GM19463 (cell line): ENCODE data around the gene ARMS2.

Experiments used
- ATAC-seq: cut with Tn5 transposase; IDR thresholded peaks from one replicate; pipeline ENCODE4 v1.9.1; 2021; ENCODE audit warnings: mild to moderate bottlenecking, moderate library complexity; ENCODE audit not compliant: unreplicated experiment

ARMS2 gene

DNA sequence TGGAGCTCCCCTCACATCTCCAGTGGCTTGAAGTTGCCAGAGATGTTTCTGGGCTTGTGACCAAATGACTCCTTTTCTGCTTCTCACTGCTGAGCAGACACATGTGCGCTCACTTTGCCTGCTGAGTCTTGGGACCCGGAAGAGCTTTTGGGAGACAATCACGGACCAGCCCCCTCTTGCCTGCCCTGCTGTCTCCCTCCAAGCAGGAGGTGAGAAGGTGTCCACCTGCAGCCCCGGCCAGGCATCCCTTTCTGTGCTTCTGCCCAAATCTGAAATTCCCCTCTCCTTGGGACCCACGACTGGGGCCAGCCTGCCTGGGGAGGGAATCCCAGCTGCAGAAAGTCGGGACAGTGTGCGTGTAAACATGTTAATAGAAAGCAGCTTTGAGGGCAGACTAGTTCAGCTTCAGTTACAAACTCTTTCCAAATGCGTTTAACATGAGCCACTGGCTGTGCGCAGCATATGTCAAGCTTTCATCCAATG lies 38.6 kb downstream of the ARMS2 start:
- no peak for ATAC-seq

DNA sequence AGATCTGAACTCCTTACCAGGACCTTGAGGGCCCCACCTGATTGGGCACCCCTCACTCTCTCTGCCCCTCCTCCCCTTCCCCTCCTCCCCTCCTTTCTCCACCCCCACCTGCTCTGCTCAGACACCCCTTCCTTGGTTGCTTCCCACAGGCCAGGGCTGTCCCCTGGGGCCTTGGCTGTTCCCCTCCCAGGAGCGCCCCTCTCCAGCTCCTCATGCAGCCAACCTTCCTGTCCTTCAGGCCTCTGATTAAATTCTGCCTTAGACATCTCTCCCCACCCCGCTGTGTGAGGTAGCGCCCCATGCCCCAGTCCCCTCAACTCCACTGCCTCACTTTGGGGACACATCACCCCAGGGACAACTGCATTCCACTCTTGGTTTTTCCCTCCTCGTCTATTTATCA lies 39.3 kb downstream of the ARMS2 start:
- ATAC-seq = no peak

DNA sequence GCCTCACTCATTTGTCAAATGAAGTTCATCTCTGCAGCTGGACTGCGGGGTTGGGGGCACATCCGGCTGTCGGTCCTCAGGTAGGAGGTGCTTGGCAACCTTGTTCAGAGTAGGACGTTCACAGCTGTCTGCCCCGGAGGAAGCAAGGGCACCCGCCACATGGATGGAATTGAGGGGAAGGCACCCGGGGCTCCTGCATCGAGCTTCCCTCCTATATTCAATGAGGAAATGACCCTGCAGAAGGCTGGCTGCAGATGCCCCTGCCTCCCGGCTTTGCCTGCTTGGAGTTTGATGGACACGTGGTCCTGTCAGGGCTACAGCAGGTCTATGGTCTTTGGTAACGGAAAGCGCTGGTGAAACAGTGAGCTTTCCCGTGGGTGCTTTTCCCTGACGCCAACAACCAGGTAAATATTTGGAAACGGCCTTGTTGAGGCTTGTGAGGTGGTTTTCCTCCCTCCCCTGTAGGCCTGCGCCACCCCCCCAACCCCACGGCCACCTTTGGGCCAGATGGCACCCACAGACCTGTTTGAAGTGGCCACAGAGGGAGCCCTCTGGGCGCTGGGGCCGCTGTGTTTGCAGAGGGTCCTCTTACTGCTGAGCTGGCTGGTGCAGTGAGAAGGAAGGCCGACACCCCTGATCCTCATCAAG lies 39.8 kb downstream of the ARMS2 start:
- no peak for ATAC-seq

DNA sequence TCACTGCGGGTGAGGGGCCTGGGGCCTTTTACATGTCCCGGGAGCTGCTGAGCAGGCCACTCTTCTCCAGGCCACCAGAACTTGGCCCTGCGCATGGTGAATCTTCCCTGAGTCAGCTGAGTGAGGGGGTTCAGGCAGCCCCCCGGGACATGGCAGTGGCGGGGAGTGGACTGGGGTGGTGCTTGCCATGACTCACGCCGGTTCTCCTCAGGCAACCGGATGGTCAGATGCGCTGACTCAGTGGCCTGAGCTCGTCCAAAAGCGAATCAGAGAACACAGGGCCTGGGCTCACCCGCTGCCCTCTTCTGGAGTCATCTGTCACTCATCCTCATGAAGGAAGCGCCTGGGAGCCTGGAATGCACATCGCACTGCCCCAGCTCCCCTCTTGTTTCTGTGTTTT lies 40.4 kb downstream of the ARMS2 start:
- no peak for ATAC-seq

DNA sequence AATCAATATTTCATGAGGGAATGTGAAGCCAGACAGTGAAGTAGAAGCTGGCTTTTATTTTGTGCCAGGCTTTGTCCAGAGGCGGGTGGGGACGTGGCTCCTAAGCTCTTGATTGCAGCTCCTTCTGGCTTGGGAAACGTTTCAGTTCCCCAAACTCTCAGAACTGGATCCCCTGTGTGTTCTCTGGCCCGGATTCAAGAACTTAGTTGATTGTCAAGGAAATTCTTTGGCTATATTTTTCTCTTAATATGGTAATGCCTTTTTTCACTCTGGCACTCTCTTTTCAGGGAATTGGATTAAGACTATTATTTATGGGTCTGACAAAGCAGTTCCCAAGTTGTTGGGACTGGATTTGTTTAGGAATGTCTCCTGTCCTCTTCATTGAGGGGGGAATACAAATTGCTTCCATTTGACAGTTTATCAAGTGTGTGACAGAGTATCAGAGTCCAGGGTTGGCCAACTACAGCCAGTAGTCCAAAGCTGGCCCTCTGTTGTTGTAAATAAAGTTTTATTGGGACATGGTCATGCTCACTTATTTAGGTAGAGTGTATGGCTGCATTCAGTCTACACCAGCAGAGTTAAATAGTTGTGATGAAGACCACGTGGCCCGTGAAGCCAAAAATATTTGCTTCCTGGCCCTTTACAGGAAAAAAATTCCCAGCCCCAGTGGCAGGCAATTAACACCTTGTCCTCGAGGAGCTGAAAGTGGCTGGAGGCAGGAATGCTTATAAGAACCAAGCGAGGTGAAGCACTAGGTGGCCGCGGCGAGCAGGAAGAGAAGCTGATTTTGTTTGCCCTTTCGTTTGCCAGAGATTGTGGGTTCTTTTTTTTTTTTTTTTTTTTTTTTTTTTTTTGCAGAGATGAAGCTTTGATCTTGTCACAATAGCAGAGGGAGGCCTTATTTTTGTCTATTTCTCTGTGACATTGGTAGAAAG lies 41.2 kb downstream of the ARMS2 start:
- ATAC-seq = no peak

DNA sequence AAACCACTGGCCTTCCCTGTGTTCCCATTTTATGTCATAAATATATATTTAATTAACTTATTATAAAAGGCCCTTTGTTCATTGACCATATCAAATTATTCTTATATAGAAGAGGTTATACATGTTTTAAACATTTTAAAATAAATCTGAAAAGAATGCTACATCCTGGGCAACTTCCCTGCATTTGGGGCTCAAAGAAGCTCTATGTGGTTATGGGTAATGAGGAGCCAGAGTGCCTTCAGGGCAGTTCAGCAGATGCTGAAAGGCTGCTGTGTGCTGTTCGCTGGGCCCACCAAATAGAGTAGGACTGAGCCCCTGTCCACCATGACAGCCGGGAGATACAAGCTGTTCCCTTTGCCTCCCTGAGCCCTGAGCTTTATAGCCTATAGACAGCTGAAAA lies 42.8 kb downstream of the ARMS2 start:
- ATAC-seq = no peak

DNA sequence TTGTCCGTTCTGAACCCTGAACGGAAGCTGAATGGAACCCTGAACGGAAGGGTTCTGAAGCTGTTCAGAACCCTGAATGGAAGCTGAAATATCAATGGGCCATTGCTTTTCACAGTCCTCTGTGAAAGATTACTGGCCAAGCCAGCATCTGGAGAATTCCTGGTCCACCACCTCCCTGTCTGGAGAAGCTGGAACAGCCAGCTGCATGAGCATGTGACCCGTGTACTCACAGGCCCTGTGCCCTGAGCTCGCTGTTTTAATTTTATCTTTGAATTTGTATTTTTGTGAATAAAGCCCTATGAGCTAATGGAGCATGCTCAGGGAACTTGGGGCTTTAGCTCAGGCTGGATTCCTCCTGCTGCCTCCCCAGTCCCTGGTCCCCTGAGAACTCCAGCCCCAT lies 44.1 kb downstream of the ARMS2 start:
- ATAC-seq = no peak

DNA sequence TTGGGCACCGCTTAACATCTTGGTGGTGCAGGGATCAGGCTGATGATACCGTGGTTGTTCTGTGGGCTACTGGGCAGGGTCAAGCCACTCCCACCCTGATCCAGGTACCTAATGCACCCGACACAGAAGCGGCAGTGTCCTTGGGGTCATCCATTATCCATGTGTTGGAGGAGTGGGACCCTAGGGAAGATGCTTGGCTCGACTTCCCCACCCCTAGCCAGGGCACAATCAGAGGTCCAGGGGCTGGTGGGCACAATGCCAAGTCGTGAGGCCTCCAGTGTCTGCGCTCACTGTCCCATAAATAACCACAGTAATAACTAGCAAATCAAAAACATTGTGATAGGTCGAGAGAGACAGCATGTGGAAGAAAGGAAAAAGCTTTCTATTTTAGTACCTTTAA lies 44.6 kb downstream of the ARMS2 start:
- ATAC-seq = no peak

DNA sequence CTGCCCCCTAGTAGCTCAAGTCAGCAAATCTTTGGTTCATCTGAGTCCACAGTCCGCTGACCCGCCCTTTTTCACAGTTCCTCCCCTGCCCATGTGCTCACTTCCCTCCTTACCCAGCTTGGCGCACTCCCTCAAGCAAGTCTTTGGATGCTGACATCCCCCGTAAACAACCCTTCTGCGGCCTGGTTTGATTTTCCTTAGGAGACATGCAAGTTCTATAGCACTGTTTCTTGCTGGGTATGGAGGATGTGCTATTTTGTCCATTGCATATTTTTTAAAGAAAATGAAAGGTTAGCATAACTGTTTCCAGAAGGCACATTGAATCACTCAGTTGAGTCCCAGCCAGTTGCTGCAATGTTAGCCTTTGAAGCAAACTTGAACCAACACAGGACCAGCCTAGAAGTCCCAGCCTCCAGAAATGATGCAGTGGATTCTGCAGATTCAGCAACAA lies 45.1 kb downstream of the ARMS2 start:
- no peak for ATAC-seq

DNA sequence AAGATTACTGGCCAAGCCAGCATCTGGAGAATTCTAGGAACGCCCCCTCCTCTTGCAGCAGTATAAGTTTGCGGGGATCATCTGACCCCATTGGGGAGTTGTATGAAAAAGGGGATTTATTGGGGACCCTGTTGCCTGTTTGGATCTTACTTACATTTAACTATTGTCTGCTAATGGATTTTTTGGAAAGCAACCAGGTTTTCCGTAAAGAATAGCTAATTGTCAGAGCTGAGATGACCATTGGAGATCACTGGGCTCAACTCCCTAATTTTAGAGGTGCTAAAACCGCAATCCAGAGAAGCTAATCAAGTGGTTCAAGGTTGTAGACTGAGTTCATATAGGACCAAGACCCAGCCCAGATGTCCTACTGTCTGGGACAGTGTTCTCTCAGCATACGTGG lies 45.7 kb downstream of the ARMS2 start:
- no peak for ATAC-seq

DNA sequence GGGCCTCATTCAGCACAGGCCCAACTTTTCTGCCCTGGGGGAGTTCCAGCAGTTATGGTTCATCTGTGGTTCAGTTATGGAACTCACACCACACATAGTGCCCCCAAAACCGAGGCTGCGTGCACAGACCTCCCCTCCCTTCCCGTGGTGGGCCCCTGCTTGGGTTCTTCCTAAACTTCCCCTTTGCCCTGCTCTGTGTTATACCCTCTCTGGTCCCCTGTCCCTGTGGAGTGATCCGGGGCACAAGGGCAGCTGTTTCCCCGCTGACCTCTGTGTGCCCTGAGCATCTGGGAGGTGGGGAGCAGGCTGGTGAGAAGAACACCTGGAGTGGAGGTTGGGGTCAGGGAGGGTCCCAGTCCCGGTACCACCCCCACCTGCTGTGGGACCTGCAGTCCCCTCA lies 46.3 kb downstream of the ARMS2 start:
- no peak for ATAC-seq

DNA sequence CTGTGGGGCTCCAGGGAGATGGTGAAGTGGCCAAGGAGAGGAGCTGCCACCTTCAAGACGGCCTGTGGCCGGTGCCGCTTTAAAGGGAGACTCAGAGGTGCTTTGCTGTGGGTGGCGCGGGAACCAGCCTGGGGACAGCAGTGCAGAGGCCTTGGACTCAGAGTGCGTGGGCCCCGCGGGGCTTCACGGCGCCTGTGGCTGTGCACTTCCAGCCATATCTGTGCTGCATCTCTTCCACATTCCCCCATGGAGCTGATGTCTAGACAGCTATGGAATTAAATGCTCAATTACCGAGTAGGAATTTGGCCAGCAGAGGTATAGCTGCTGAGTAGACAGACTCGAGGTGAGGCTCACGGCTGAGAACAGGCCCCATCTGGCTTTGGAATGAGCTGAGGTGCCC lies 48.6 kb downstream of the ARMS2 start:
- ATAC-seq = no peak

DNA sequence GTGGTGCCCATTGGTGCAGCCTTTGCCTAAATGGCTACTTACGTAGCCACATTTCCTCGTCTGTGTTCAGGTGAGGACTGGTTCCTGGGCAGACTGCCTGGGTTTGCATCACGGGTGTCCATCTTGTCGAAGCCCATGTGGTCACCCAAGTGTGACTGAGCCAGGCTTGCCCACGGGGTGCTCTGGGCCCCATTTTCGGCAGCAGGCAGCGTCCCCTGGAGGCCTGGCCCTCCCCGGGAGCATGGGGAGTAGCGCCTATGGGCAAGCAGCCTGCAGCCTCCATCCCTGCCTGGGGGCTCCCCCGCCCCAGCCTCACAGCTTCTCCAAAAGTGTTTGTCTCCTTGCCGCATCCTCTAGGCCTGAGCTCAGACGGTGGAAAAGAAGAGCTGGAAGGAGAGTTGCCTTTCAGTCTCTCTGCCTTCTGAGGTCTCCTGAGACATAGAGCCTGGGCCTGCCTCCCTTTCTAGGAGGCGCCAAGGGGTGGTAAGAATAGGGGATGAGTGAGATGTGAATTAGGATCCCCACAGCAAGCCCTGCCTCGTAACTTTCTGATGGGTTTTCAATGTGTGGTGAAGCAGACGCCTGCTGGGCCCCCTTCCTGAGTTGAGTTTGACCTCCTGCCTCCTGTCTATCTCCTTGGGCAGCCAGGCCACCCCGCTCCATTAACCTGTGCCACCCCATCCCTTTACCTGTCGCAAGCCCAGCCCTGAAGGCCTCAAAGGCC lies 49.6 kb downstream of the ARMS2 start:
- no peak for ATAC-seq

DNA sequence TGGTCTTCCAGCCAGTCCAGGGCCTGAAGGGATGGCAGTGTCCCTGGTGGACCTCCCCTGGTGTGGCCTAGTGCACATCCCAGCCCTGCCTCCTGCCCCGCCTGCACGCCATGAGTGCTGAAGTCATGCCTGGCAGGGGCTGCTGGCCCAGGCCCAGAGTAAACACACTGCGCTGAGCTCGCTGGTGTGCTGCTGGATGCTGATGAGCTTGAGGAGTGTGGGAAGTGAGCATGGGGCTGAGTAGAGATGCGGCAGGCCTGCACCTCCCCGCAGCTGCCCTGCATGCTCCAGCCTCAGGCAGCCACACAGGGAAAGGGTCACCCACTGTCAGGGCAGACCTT lies 50.1 kb downstream of the ARMS2 start:
- no peak for ATAC-seq

DNA sequence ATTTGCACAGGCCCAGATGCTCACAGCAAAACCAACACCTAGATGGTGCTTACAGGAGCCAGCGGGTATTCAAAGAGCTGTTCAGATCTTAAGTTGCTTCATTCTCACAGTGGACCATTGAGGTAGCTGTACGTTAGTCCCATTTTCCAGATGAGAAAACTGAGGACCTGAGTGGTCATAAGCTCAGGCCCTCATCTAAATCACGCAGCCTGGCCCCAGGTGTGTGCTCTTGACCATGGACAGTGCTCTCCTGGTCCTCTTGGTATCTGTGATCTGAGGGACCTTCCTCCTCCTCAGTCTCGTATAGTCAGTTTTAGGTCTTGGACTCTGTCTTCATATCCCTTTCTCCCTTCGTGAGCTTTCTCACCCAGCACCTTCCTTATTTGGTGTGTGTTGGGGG lies 50.6 kb downstream of the ARMS2 start:
- ATAC-seq = no peak

DNA sequence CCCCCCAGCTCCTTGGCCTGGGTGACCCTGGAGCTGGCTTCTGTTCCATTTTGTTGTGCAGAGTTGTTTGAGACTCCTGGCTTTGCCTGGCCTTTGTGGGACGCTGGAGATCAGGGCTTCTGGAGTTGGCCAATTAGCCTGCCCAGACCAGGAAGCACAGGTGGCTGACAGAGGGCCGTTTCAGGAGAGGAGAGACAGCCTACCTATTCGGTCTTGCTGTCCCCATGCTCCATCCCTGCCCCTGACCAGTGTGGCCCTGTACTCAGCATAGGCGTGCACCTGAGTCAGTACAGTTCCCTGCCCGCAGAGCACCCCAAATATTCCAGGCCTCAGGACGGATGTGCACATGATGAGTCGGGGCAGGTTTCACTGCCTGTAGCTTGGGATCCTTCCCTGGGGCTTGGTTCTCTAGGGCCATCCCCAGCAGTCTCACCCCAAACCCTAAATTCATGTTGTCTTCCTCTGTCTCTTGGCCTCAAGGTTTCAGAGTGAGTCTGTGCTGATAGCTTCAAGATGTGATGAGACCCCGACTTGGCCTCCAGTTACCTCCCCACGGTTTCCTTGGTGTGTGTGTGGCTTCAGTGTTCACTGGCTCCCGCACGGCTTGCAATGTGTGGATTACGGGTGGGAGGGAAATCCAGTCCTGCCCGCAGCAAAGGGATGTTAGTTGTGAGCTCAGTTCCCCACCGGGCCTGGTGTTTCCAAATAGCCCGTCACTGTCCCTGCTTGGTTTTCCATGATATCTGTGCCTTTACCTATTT lies 51.6 kb downstream of the ARMS2 start:
- no peak for ATAC-seq
